KMS-11 (cell line): Measurements from ENCODE around the gene KSR2.

Experiments used
- H2AFZ ChIP-seq: fragments of 200-600 bp; sonication (generic); 2 replicates; pipeline ENCODE4 v1.6.1; 2016; ENCODE audit warnings: antibody characterized with exemption, mixed run types, low read depth
- H3K27ac ChIP-seq: fragments of 200-600 bp; sonication (generic); 2 replicates; pipeline ENCODE4 v1.6.1; 2016; ENCODE audit warnings: mild to moderate bottlenecking, mixed run types
- H3K27me3 ChIP-seq: fragments of 200-600 bp; sonication (generic); 2 replicates; pipeline ENCODE4 v1.6.1; 2017; ENCODE audit warnings: mild to moderate bottlenecking, low read depth, mixed run types, moderate library complexity; ENCODE audit not compliant: insufficient read depth
- H3K36me3 ChIP-seq: fragments of 200-600 bp; sonication (generic); 2 replicates; pipeline ENCODE4 v1.6.1; 2017; ENCODE audit warnings: mild to moderate bottlenecking, mixed run types; ENCODE audit not compliant: insufficient read depth
- H3K4me1 ChIP-seq: fragments of 200-600 bp; sonication (generic); 2 replicates; pipeline ENCODE4 v1.6.1; 2016; ENCODE audit warnings: mild to moderate bottlenecking, low read depth, mixed run types; ENCODE audit not compliant: poor library complexity, severe bottlenecking
- H3K4me2 ChIP-seq: fragments of 200-600 bp; sonication (generic); 2 replicates; pipeline ENCODE4 v1.7.0; 2016; ENCODE audit warnings: mild to moderate bottlenecking, mixed run types
- H3K4me3 ChIP-seq: fragments of 200-600 bp; sonication (generic); IDR thresholded peaks from 2 replicates; pipeline ENCODE4 v1.6.1; 2017; ENCODE audit warnings: low read depth, low read length, mixed read lengths; ENCODE audit not compliant: insufficient read depth
- H3K79me2 ChIP-seq: fragments of 200-600 bp; sonication (generic); 2 replicates; pipeline ENCODE4 v1.6.1; 2016; ENCODE audit warnings: low read depth, mixed run types; ENCODE audit not compliant: insufficient read depth
- H3K9ac ChIP-seq: fragments of 200-600 bp; sonication (generic); 2 replicates; pipeline ENCODE4 v1.6.1; 2016; ENCODE audit warnings: mild to moderate bottlenecking, mixed run types
- H4K20me1 ChIP-seq: fragments of 200-600 bp; sonication (generic); 2 replicates; pipeline ENCODE4 v1.6.1; 2016; ENCODE audit warnings: mild to moderate bottlenecking, mixed run types; ENCODE audit not compliant: insufficient read depth
- CTCF ChIP-seq: fragments of 200-600 bp; sonication (generic); conservative IDR thresholded peaks from 2 replicates; pipeline ENCODE4 v1.6.1; 2017; ENCODE audit warnings: low read depth, mild to moderate bottlenecking, antibody characterized with exemption, low read length, moderate library complexity, mixed read lengths

KSR2 gene

GRCh38 chr12:117885211-117885610, 83.6 kb downstream of the KSR2 start:
- Histone ChIP-seq H3K4me3 (no peak overlapping the region), H3K79me2 (no peaks in the 10 kb centered on the region), H3K9ac (no peak overlapping the region), H3K27me3 (no peaks in the 10 kb centered on the region), H3K4me1 (no peaks in the 10 kb centered on the region), H2AFZ (no peak overlapping the region), H3K27ac (no peak overlapping the region), H4K20me1 (no peaks in the 10 kb centered on the region), H3K36me3 (no peaks in the 10 kb centered on the region), H3K4me2 (no peak overlapping the region)
- TF ChIP-seq CTCF = no peak

GRCh38 chr12:117884161-117884560, 84.6 kb downstream of the KSR2 start:
- Histone ChIP-seq H3K4me2 (no peak overlapping the region), H3K4me1 (no peaks in the 10 kb centered on the region), H3K79me2 (no peaks in the 10 kb centered on the region), H2AFZ (no peak overlapping the region), H3K27me3 (no peaks in the 10 kb centered on the region), H3K27ac (no peak overlapping the region), H4K20me1 (no peaks in the 10 kb centered on the region), H3K4me3 (no peak overlapping the region), H3K36me3 (no peaks in the 10 kb centered on the region), H3K9ac (no peak overlapping the region)
- no peak for TF ChIP-seq CTCF

- TF ChIP-seq CTCF = no peak
- H4K20me1 ChIP-seq = no peaks in the 10 kb centered on the region
- no peak overlapping the region for H2AFZ ChIP-seq
- H3K4me1 ChIP-seq = no peaks in the 10 kb centered on the region
- H3K9ac ChIP-seq = no peak overlapping the region
- no peaks in the 10 kb centered on the region for H3K36me3 ChIP-seq
- H3K27ac ChIP-seq = no peak overlapping the region
- H3K4me3 ChIP-seq = no peak overlapping the region
- no peaks in the 10 kb centered on the region for H3K27me3 ChIP-seq
- H3K79me2 ChIP-seq = no peaks in the 10 kb centered on the region
- no peak overlapping the region for H3K4me2 ChIP-seq
Measured at GRCh38 chr12:117882603-117883184, 86.1 kb downstream of the KSR2 start.

- no peaks in the 10 kb centered on the region for H3K27me3 ChIP-seq
Measured at GRCh38 chr12:117882181-117882580, 86.6 kb downstream of the KSR2 start.

More at GRCh38 chr12:117882181-117882580, 86.6 kb downstream of the KSR2 start:
- no peak overlapping the region for H3K9ac ChIP-seq
- H3K79me2 ChIP-seq = no peaks in the 10 kb centered on the region
- H3K4me2 ChIP-seq = no peak overlapping the region
- H3K4me1 ChIP-seq = no peaks in the 10 kb centered on the region
- no peaks in the 10 kb centered on the region for H4K20me1 ChIP-seq
- no peaks in the 10 kb centered on the region for H3K36me3 ChIP-seq
- no peak overlapping the region for H3K4me3 ChIP-seq
- no peak for TF ChIP-seq CTCF
- H2AFZ ChIP-seq = no peak overlapping the region
- H3K27ac ChIP-seq = no peak overlapping the region
